HG02840 (cell line): ENCODE data around the gene DDX3Y.

Source experiments
- ATAC-seq: cut with Tn5 transposase; IDR thresholded peaks from one replicate; pipeline ENCODE4 v1.9.1; 2021; ENCODE audit warnings: mild to moderate bottlenecking, moderate library complexity, moderate number of reproducible peaks; ENCODE audit not compliant: unreplicated experiment, low FRiP score

Gene DDX3Y

GRCh38 chrY:12904618-12905516 lies at the start of gene DDX3Y:
TSS of gene DDX3Y (plus strand) at chrY:12904868. CDS start at chrY:12904937, 69 bp downstream.
- ATAC-seq, result no peak

GRCh38 chrY:12855791-12856275 lies 48.8 kb upstream of the DDX3Y start:
- ATAC-seq, result no peak

GRCh38 chrY:12867960-12868359 lies 36.7 kb upstream of the DDX3Y start:
- no peak for ATAC-seq

GRCh38 chrY:12896973-12897372 lies 7.7 kb upstream of the DDX3Y start:
- ATAC-seq, result no peak

GRCh38 chrY:12898604-12899003 lies 6.1 kb upstream of the DDX3Y start:
- ATAC-seq, result no peak

- no peak for ATAC-seq
Measured at GRCh38 chrY:12905517-12905872, 827 bp downstream of the DDX3Y start.

- ATAC-seq, result no peak
Measured at GRCh38 chrY:12905895-12906294, 1.2 kb downstream of the DDX3Y start.

GRCh38 chrY:12913541-12913940 lies 8.9 kb downstream of the DDX3Y start:
- ATAC-seq, result no peak

- ATAC-seq, result no peak
Measured at GRCh38 chrY:12928043-12928442, 23.4 kb downstream of the DDX3Y start.

- ATAC-seq, result no peak
Measured at GRCh38 chrY:12941725-12942687, 37.3 kb downstream of the DDX3Y start.
